NCI-H526 treated with DMSO at 0.1 percent for 48 hours (cell line): ENCODE data around the gene RABEP2.
"Not testable (repeated sequence)": the region's sequence is repeated elsewhere in the genome, so short reads cannot be mapped to it uniquely, and the experiment has no call there.

Experiments
- DNase-seq: peaks from one replicate; lab custom pipeline; 2025; lab: John Stamatoyannopoulos, UW

The RABEP2 gene

GRCh38 chr16:28878083-28878926 lies 46.7 kb downstream of the RABEP2 start, which contains the start of gene ATP2A1:
TSS of gene ATP2A1 (plus strand) at chr16:28878488. CDS start at chr16:28878672, 184 bp downstream.
- no peak for DNase-seq

- DNase-seq, result no peak
These were observed 47.4 kb downstream of the RABEP2 start for GRCh38 chr16:28877655-28878000.

DNA sequence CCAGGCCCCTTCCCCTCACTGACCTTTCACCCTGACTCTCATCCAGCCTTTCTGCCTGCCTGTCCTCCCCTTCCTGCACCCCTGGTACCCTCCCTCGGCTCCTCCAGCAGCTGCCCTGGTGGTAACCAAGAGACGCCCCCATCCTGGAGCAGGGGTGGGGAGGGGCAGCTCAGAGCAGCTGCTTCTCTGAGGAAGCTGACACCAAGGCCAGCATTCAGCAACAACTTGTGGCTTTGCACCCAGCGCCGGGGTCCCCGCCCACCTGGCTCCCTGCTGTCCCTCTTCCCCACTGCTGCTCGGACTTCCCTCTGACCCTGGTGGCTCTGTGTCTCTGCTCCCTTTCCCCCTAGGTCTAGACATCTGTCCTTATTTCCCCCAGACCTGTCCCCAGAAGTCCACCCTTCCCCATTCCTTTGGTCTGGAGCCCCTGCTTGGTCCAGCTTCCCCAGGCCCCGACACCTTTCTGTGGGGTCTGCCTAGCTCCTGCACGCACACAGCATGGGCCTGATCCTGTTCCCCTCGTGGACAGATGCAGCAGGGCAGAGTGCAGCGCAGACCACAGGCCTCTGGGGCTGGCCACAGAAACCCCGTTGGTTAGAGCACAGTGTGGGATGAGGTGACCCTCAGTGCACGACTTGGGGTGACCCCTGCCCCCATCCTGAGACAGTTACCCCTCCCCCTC lies 47.9 kb downstream of the RABEP2 start:
- DNase-seq, result no peak

DNA sequence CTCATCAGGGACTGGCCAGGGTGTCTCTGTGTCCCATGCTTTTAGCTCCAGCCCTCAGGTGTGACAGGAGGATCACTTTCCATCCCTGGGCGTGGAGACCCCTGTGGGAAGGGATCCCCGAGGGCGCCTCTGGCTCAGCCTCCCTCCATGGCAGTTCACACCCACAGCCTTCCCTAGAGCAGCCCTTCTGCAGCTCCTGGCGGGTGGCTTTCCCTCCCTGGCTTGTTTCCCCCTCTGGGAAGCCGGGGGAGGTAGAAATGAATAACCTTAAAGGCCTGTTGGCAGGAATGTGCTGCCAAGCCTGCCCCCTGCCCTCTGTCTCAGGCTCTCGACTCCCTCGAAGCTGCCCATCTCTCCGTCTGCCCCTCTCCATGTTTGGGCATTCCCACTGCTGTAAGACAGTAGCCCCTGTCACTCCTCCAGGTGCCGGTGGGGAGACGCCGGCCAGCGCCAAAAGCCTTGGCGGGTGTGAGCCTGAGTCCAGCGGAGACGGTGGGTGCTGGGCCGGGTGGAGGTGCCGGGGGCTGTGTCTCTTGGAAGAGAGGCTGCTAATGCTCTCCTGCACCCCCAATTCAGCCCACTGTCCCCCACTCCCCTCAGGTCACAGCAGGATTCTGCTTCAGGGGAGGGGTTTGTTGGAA lies 48.9 kb downstream of the RABEP2 start:
- no peak for DNase-seq

DNA sequence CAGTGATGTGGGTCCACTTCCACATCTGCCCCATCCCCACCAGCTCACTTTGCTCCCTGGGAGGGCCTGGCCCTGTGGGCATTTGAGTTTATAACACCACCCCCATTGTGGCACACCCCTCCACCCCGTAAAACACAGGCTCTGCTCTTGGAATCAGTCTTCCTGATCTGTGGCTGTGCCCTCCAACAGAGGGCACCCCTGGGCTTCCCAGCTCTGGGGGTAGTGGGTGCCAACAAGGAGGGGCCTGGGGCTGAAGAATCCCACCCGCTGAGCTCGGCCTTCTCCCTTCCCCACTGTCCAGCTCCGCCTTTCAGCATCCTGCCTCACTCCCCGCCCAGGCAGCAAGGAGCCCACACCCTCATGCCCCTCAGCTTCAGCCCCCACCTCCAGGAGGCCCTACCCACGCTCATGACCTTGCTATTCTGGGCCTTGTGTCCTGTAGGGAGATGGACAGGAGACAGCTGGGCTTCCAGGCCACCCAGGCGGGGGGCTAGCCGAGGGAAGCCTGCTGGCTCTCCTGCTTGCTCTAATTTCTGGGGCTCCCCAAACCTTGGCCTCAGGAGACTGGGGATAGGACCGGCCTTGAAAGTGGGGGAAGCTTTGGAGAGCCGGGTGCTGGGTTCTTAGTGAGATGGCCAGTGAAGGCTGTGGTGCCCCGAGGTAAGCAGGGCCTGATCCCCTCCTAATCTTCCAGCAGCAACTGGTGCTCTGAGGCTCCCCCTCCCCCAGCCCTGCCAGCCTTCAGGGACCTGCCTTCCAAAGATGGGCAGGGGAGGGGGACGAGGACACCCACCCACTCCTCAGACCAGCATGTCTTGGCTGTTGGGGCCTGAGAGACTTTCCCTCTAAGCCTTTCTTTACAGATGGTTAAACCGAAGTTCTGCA lies 49.7 kb downstream of the RABEP2 start:
- DNase-seq, result no peak

GRCh38 chr16:28874406-28874805 lies 50.6 kb downstream of the RABEP2 start:
- no peak for DNase-seq

DNA sequence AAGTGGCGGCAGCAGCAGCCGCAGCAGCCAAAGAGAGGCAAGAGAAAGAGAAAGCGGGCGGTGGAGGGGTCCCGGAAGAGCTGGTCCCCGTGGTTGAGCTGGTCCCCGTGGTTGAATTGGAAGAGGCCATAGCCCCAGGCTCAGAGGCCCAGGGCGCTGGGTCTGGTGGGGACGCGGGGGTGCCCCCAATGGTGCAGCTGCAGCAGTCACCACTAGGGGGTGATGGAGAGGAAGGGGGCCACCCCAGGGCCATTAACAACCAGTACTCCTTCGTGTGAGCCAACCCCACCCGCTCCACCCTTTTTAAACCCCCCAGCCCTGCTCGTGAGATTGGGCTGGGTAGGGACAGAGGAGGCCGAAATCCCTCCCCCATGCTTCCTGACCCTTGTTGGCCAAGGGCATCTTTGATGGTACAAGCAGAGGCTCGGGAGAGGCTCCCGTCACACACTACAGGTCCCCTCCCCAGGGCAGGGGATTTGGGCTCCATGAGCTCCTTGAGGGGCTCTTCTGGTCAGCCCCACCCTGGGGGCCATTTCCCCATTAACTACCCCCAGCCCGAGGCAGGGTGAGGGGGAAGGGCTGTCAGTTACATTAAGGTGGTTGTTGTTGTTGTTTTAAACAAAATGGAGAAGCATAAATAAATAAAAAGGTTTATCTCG lies 51.4 kb downstream of the RABEP2 start:
- DNase-seq, result no peak

DNA sequence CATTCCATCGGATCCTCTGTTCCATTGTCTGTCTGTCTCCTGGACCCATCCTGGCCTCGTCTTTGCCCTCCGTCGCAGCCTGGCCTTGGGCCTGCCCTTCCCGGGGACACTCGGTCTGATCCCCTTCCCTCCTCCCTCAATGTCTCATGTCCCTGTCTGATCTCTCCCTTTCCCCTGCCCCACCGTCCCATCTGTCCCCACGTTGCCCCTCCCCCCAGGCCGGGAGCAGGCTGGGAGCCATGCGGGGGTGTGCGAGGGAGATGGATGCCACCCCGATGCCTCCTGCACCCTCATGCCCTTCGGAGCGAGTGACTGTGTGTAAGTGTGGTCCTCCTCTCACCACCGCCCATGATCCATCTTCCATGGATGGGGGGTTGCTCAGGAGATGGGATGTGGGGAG lies 52.1 kb downstream of the RABEP2 start:
- DNase-seq, result no peak

DNA sequence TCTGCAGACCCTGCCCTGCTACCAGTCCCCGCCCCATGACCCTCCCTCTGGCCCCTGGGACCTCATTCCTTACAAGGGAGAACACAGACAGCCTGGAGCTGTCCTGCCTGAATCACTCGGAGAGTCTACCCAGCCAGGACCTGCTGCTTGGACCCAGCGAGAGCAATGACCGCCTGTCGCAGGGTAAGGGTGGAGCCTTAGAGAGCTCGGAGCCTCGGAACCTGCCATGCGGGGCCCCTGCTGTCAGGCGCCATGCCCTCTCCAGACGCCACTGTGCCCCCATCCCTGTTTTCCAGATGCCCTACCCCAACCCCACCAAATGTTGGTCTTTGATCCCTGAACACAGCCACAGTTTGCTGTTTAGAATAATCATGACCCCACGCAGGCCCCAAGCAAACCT lies 55.8 kb downstream of the RABEP2 start:
- DNase-seq, result no peak

- DNase-seq, result not testable (repeated sequence)
These were observed 57.4 kb downstream of the RABEP2 start for GRCh38 chr16:28867646-28868045.

DNA sequence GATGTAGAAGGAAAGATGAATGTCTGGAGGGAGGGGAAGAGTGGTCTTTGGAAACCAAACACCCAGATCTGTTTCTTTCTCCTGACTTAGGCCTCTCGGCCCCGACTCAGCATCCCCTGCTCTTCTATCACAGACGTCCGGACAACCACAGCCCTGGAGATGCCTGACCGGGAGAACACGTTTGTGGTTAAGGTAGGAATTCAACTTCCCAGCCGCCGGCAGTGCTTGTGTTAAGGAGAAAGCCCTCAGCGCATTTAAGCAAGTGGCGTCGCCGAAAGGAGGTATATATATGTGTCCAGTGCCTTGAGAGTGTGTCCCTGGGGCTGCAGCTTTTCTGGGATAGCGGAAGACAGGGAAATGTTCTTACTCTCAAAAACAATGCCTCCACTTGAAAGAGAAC lies 57.8 kb downstream of the RABEP2 start:
- no peak for DNase-seq

DNA sequence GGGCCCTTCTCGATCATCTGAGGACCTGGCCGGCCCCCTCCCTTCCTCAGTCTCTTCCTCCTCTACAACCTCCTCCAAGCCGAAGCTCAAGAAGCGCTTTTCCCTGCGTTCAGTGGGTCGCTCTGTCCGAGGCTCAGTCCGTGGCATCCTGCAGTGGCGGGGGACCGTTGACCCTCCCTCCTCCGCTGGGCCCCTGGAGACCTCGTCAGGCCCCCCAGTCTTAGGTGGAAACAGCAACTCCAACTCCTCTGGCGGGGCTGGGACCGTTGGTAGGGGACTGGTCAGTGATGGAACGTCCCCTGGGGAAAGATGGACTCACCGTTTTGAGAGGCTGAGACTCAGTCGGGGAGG lies 58.6 kb downstream of the RABEP2 start:
- no peak for DNase-seq

DNA sequence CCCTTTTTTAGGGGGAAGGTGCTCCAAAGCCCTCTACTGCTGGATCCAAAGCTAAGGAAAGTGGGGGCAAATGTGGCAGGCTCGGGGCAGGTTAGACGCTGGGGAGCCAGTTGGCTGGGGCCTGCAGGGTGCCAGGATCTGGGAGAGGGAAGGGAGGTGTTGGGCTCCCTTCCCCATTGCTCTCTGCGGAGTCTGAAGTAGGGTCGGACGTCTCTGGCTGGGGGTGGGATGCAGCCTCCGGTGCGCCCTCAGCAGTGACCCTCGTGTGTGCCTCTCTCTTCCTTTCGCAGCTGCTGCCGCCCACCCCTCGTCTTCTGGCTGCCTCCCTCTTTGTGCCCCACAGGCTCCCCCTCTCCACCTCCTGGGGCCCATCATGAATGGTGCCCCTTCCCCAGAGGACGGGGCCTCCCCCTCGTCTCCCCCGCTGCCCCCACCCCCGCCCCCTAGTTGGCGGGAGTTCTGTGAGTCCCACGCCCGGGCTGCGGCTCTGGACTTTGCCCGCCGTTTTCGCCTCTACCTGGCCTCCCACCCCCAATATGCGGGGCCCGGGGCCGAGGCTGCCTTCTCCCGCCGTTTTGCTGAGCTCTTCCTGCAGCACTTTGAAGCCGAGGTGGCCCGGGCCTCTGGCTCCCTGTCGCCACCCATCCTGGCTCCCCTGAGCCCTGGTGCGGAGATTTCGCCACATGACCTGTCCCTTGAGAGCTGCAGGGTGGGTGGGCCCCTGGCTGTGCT lies 59.1 kb downstream of the RABEP2 start:
- DNase-seq, result no peak

DNA sequence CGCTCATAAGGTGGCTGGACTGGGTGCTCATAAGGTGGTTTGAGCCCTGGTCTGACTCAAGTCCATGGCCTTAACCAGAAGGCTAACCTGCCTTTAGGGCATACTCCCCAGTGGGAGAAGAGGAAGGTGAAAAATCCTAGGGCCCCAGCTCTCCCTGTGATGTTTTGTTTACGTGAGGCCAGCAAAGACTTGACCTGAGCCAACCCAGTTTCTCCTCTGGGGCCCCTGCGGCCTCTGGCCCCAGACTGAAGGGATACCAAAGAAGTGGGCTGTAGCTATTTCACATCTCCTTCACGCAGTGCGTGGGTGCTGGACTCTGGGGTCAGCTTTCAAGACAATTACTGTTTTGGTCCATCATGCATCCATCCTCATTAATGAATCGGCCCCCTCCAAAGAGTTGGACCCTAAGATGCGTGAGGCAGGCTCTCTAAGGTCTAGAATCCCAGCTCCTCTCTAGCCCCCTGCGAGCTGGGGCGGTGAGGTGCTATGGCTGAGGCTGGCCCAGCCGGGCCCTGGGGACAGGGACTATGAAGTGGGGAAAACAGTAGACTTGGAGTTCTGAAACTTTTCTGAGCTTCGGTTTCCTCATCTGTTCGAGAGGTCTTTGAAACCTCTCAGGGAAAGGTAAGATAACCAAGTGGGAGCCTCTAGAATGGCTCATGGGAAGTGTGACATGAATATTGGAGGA lies 59.9 kb downstream of the RABEP2 start:
- no peak for DNase-seq

- no peak for DNase-seq
These were observed 60.9 kb downstream of the RABEP2 start for GRCh38 chr16:28863929-28864793.

- no peak for DNase-seq
These were observed 65.7 kb downstream of the RABEP2 start for GRCh38 chr16:28859326-28859725.

DNA sequence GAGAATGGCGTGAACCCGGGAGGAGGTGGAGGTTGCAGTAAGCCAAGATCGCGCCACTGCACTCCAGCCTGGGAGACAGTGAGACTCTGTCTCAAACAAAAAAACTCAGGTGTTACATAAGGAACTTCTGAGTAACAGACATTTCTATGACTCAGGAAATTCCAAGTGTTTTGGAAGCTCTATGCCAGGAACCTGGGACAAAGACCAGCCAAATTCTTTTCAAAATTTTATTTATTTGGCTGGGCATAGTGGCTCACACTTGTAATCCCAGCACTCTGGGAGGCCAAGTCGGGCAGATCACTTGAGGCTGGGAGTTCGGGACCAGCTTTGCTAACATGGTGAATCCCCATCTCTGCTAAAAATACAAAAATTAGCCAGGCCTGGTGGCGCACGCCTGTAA lies 66.6 kb downstream of the RABEP2 start:
- no peak for DNase-seq
